Pancreas (tissue), 10 donors: ENCODE measurements around the gene RNF207. TPM values are rescaled to one million over a fixed set of nuclear protein-coding genes. Genes with fewer than 3 reads are reported as not detected.
A peak's percentile ranks its signal among the peaks of the same experiment; 100 is the strongest.

Experiments
- ATAC-seq, 4 donors: fragments of 200-7000 bp; cut with Tn5 transposase; one replicate each; pipeline versions ENCODE4 v1.8.0 to v1.9.1; 2020; ENCODE audit warnings: mild to moderate bottlenecking in 4 of 4, moderate library complexity in 4 of 4
- DNase-seq, 6 donors: peaks; one replicate each; pipeline ENCODE4 v3.0.0-alpha.2; 2020
- FAIRE-seq: peaks from 2 replicates; lab custom pipeline; 2012; peaks lifted over from hg19 to GRCh38; lab: Jason Lieb, UNC
- H3K27ac ChIP-seq, 4 donors: fragments of 200-600 bp; sonication (generic); 1 replicate in 3 of 4; 2 replicates in 1 of 4; pipeline versions ENCODE4 v1.5.0 to v1.8.0; 2020
- H3K27me3 ChIP-seq, 4 donors: fragments of 200-600 bp; one replicate each; pipeline ENCODE4 v1.8.0; 2021
- H3K36me3 ChIP-seq, 3 donors: fragments of 200-600 bp; sonication (generic) in 1 of 3; one replicate each; pipeline versions ENCODE4 v1.5.0 to v1.8.0; 2020 to 2021
- H3K4me1 ChIP-seq, 3 donors: fragments of 200-600 bp; one replicate each; pipeline ENCODE4 v1.8.0; 2021
- H3K4me3 ChIP-seq, 4 donors: fragments of 200-600 bp; sonication (generic) in 2 of 4; one replicate each; pipeline versions ENCODE4 v1.5.0 to v1.8.0; 2020 to 2021
- H3K9me3 ChIP-seq, 4 donors: fragments of 200-600 bp; one replicate each; pipeline ENCODE4 v1.8.0; 2021
- WGBS, 2 donors: extraction: QIAGEN DNeasy Blood & Tissue Kit; methylation state at CpG; one replicate each; pipeline ENCODE4 v1.1.7; 2013; 5-methylcytosine and 5-hydroxymethylcytosine counted together
- intact Hi-C, 3 donors: fragments of 100-400 bp; cut with DNase I; formaldehyde crosslinking; loops; one replicate each; pipeline versions ENCODE4 v1.11.1 to v1.14.2; 2022
- polyA plus RNA-seq, 2 donors: library from polyadenylated mRNA; stranded (reverse); fragments of 200-250 nt; gene quantifications; one replicate each; pipeline ENCODE4 v1.2.3, GENCODE V29; 2013
- total RNA-seq, 6 donors: library from RNA; stranded (reverse); fragmentation: NEBNext Ultra II Directional in 4 of 6; extraction: Animal tissue kit (Norgen Biotek cat#: 25700) in 4 of 6; gene quantifications; one replicate each; pipeline versions ENCODE4 v1.2.1 to v1.2.4, GENCODE V29; 2021 to 2023
- TF ChIP-seq, protein P1 (sequence below), 4 donors: fragments of 200-600 bp; sonication (generic) in 3 of 4; IDR thresholded peaks; one replicate each; pipeline versions ENCODE4 v1.5.0 to v1.8.0; 2021; ENCODE audit warnings: antibody characterized with exemption in 4 of 4
- donor health status: healthy with polysubstance abuse.
- donor health status: DM: no; HTN: no; CAD: no; lungs with moderate emphysema.
- donor health status: DM: no; HTN: no; CAD: no.
- donor health status: control.
- donor health status: control.
- donor health status: Bipolar disorder and iron deficiency.
- donor health status: DM: yes; HTN: yes; CAD: no.
- donor health status: DM: no; HTN: no; CAD: no.
- donor health status: DM: no; HTN: no; CAD: no.
- donor health status: DM: yes; HTN: yes; CAD: no.

The RNF207 gene
- total and polyA plus RNA-seq, 8 donors: 7.1 to 52.8 (median 13.4) TPM

DNA sequence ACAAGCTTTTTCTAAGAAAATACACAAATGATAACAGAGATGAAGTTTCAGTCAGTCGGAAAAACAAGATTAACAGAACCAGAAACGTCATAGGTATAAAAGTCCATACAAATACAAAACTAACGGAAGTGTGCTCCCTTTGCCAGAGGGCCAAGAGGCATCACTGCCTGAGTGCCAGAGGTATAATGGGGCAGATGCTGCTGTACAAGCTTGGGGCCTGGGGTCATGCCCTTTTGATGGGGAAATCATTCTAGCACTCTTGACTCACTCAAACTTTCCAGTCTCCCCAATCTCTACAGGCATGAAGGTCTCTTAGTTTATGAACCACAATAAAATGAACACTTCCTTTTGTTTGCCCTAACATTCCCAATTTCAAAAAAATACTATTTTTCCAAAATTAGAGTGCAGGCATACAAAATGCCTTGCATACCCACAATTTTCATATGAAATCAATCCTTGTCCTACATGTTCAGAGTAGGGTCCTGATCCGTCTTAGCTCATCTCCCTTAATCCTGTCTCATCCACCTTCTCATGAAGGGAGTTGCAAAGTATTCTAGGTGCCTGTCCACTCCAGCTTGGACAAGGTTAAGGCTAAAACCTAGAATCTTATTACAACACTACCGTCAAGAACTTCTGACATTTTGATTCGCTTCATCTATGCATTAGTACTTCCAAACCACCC is 8.0 kb upstream of the RNF207 start:
- Histone ChIP-seq H3K9me3 (no peaks in the 10 kb centered on the region), H3K36me3 (peaks cover 3 to 30% (median 19%) of the 10 kb centered on the region in 3 donors), H3K4me1 (peaks cover 8 to 13% (median 11%) of the 10 kb centered on the region in 3 donors), H3K27ac (no peak overlapping the region), H3K27me3 (no peaks in the 10 kb centered on the region), H3K4me3 (peak overlapping the region in 2 of 4 donors; percentile 71 to 100)
- FAIRE-seq (no peak), ATAC-seq (no peak), DNase-seq (no peak)
- WGBS, 2 donors: 35 to 38% methylated on average over 6 of the region's 6 CpGs
- intact Hi-C loops: no loop called here
- TF ChIP-seq, protein P1, sequence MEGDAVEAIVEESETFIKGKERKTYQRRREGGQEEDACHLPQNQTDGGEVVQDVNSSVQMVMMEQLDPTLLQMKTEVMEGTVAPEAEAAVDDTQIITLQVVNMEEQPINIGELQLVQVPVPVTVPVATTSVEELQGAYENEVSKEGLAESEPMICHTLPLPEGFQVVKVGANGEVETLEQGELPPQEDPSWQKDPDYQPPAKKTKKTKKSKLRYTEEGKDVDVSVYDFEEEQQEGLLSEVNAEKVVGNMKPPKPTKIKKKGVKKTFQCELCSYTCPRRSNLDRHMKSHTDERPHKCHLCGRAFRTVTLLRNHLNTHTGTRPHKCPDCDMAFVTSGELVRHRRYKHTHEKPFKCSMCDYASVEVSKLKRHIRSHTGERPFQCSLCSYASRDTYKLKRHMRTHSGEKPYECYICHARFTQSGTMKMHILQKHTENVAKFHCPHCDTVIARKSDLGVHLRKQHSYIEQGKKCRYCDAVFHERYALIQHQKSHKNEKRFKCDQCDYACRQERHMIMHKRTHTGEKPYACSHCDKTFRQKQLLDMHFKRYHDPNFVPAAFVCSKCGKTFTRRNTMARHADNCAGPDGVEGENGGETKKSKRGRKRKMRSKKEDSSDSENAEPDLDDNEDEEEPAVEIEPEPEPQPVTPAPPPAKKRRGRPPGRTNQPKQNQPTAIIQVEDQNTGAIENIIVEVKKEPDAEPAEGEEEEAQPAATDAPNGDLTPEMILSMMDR (IDR thresholded peaks at IDR 0.05): no peak

GRCh38 chr1:6198646-6199297 is 7.1 kb upstream of the RNF207 start:
- peak overlapping the region; percentile 20 to 79 (median 66) for H3K27ac ChIP-seq
- H3K27me3 ChIP-seq: no peaks in the 10 kb centered on the region
- intact Hi-C loops: no loop called here
- 0 to 1% methylated on average over 31 of the region's 31 CpGs for WGBS, 2 donors
- ATAC-seq (peak; percentile 5 to 28 (median 9)), DNase-seq (no peak), FAIRE-seq (no peak)
- H3K4me3 ChIP-seq: peak overlapping the region; percentile 71 to 100 (median 85)
- H3K36me3 ChIP-seq: peaks cover 3 to 21% (median 15%) of the 10 kb centered on the region in 3 donors
- peaks cover 8 to 13% (median 11%) of the 10 kb centered on the region in 3 donors for H3K4me1 ChIP-seq
- TF ChIP-seq, protein P1 (IDR thresholded peaks at IDR 0.05): no peak
- H3K9me3 ChIP-seq: no peaks in the 10 kb centered on the region

- ATAC-seq (peak; percentile 97 to 99 (median 98)), DNase-seq (peak; percentile 93 to 98 (median 98)), FAIRE-seq (peak; percentile 94)
- Histone ChIP-seq H3K9me3 (no peaks in the 10 kb centered on the region), H3K27me3 (no peaks in the 10 kb centered on the region), H3K4me3 (peak within 1 kb of the TSS; percentile 71 to 100 (median 85)), H3K27ac (peak within 1 kb of the TSS; percentile 59 to 79 (median 66)), H3K4me1 (peaks cover 8 to 13% (median 11%) of the 10 kb centered on the region in 3 donors), H3K36me3 (peaks cover 0 to 13% (median 7%) of the 10 kb centered on the region in 3 donors)
- 2% methylated on average over 53 of the region's 53 CpGs for WGBS, 2 donors
- intact Hi-C loops: no loop called here
- TF ChIP-seq, protein P1 (IDR thresholded peaks at IDR 0.05): no peak
Measured at GRCh38 chr1:6199298-6200187, 6.4 kb upstream of the RNF207 start, which contains the start of gene RPL22. Gene RPL22 (minus strand): TSS chr1:6199595. CDS start chr1:6199573, 22 bp downstream.

- 68 to 72% methylated on average over 10 of the region's 10 CpGs for WGBS, 2 donors
- Histone ChIP-seq H3K36me3 (peaks cover 0 to 11% (median 4%) of the 10 kb centered on the region in 3 donors), H3K4me1 (peaks cover 8 to 13% (median 11%) of the 10 kb centered on the region in 3 donors), H3K9me3 (no peaks in the 10 kb centered on the region), H3K27ac (peak overlapping the region; percentile 14 to 64 (median 58)), H3K27me3 (no peaks in the 10 kb centered on the region), H3K4me3 (peak overlapping the region in 2 of 4 donors; percentile 71 to 100)
- FAIRE-seq (no peak), ATAC-seq (no peak), DNase-seq (peak in 1 of 6 donors; percentile 2)
- TF ChIP-seq, protein P1 (IDR thresholded peaks at IDR 0.05): no peak
- intact Hi-C loops: no loop called here
Measured at GRCh38 chr1:6200188-6200809, 5.6 kb upstream of the RNF207 start.
